ENCODE data around the gene KLK5. TPM values are rescaled to one million over a fixed set of nuclear protein-coding genes. Genes with fewer than 3 reads are reported as not detected.

KLK5 gene
- polyA plus RNA-seq, 1 donor from 2014 or later: not detected

DNA sequence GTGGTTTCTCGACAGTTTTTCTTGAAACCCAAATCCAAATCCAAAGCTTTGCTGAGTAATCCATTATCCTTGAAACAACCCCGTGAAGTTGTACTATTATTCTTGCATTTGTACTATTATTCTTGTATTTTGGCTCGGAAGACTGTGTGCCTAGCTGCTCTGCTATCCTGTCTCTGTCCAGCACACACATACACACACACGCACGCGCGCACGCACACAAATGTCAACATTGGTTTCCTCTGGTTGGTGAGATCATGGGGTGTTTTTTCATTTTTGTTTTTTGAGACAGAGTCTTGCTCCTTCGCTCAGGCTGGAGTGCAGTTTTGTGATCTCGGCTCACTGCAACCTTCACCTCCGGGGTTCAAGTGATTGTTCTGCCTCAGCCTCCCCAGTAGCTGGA is 26.7 kb downstream of the KLK5 start:
- H3K79me2 ChIP-seq (replicated peaks; ENCODE audit: insufficient read depth, low read length): no peaks in the 10 kb centered on the region
- H4K20me1 ChIP-seq (ENCODE audit: insufficient read depth): no peaks in the 10 kb centered on the region
- no peaks in the 10 kb centered on the region for H3K36me3 ChIP-seq (ENCODE audit: insufficient read depth, low read length)
- H3K9ac ChIP-seq (ENCODE audit: low read length): no peak overlapping the region
- no peak overlapping the region for H2AFZ ChIP-seq (ENCODE audit: low read depth, low read length)
- H3K27me3 ChIP-seq (ENCODE audit: insufficient read depth, low read depth, low read length): peaks cover 17% of the 10 kb centered on the region
- no peaks in the 10 kb centered on the region for H3K9me2 ChIP-seq (ENCODE audit: insufficient read depth, low read length)
- no peak overlapping the region for H3K4me2 ChIP-seq (ENCODE audit: low read length)
- no peaks in the 10 kb centered on the region for H3K9me3 ChIP-seq (ENCODE audit: low read length)
- H3F3A ChIP-seq (ENCODE audit: insufficient read depth, low read length, poor library complexity, severe bottlenecking): no peaks in the 10 kb centered on the region
- TF ChIP-seq SMC3 (conservative IDR thresholded peaks at IDR 0.05; ENCODE audit: poor library complexity) (no peak), TAF1 (IDR thresholded peaks at IDR 0.05; ENCODE audit: low read depth) (no peak), RAD21 (conservative IDR thresholded peaks at IDR 0.05) (no peak), EP300 (conservative IDR thresholded peaks at IDR 0.05; ENCODE audit: poor library complexity, severe bottlenecking) (no peak), EZH2 (IDR thresholded peaks at IDR 0.05; ENCODE audit: borderline replicate concordance, insufficient read depth, low read length, poor library complexity, severe bottlenecking) (no peak), POLR2AphosphoS5 (IDR thresholded peaks at IDR 0.05) (no peak), MXI1 (conservative IDR thresholded peaks at IDR 0.05; ENCODE audit: poor library complexity, severe bottlenecking) (no peak)
- TF ChIP-seq, protein P1, sequence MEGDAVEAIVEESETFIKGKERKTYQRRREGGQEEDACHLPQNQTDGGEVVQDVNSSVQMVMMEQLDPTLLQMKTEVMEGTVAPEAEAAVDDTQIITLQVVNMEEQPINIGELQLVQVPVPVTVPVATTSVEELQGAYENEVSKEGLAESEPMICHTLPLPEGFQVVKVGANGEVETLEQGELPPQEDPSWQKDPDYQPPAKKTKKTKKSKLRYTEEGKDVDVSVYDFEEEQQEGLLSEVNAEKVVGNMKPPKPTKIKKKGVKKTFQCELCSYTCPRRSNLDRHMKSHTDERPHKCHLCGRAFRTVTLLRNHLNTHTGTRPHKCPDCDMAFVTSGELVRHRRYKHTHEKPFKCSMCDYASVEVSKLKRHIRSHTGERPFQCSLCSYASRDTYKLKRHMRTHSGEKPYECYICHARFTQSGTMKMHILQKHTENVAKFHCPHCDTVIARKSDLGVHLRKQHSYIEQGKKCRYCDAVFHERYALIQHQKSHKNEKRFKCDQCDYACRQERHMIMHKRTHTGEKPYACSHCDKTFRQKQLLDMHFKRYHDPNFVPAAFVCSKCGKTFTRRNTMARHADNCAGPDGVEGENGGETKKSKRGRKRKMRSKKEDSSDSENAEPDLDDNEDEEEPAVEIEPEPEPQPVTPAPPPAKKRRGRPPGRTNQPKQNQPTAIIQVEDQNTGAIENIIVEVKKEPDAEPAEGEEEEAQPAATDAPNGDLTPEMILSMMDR (IDR thresholded peaks at IDR 0.05; ENCODE audit: poor library complexity, severe bottlenecking): no peak
- TF ChIP-seq, protein P2, sequence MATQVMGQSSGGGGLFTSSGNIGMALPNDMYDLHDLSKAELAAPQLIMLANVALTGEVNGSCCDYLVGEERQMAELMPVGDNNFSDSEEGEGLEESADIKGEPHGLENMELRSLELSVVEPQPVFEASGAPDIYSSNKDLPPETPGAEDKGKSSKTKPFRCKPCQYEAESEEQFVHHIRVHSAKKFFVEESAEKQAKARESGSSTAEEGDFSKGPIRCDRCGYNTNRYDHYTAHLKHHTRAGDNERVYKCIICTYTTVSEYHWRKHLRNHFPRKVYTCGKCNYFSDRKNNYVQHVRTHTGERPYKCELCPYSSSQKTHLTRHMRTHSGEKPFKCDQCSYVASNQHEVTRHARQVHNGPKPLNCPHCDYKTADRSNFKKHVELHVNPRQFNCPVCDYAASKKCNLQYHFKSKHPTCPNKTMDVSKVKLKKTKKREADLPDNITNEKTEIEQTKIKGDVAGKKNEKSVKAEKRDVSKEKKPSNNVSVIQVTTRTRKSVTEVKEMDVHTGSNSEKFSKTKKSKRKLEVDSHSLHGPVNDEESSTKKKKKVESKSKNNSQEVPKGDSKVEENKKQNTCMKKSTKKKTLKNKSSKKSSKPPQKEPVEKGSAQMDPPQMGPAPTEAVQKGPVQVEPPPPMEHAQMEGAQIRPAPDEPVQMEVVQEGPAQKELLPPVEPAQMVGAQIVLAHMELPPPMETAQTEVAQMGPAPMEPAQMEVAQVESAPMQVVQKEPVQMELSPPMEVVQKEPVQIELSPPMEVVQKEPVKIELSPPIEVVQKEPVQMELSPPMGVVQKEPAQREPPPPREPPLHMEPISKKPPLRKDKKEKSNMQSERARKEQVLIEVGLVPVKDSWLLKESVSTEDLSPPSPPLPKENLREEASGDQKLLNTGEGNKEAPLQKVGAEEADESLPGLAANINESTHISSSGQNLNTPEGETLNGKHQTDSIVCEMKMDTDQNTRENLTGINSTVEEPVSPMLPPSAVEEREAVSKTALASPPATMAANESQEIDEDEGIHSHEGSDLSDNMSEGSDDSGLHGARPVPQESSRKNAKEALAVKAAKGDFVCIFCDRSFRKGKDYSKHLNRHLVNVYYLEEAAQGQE (IDR thresholded peaks at IDR 0.05; ENCODE audit: borderline replicate concordance): no peak
- no peak overlapping the region for H3K27ac ChIP-seq (ENCODE audit: low read length)
- H3K4me3 ChIP-seq (ENCODE audit: low read length): no peak overlapping the region

DNA sequence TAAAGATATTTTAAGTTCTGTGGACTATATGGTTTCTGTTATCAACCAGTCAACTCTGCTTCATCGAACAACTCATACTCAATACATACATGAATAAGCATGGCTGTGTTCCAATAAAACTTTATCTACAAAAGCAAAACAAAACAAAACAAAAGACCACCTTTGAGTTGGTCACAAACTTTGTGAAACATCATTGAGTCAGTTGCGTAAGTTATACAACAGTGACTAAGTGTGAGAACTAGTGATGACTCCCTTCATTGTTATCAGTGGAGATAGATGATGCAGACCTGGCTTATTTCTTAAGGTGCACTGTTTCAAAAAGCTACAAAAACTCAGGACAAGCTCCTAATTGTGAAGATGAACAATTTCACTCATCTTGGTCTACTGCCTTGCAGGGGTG is 27.1 kb downstream of the KLK5 start:
- Histone ChIP-seq H3F3A (ENCODE audit: insufficient read depth, low read length, poor library complexity, severe bottlenecking) (no peaks in the 10 kb centered on the region), H3K27ac (ENCODE audit: low read length) (no peak overlapping the region), H3K9ac (ENCODE audit: low read length) (no peak overlapping the region), H4K20me1 (ENCODE audit: insufficient read depth) (no peaks in the 10 kb centered on the region), H3K27me3 (ENCODE audit: insufficient read depth, low read depth, low read length) (peaks cover 14% of the 10 kb centered on the region), H3K9me2 (ENCODE audit: insufficient read depth, low read length) (no peaks in the 10 kb centered on the region), H3K36me3 (ENCODE audit: insufficient read depth, low read length) (no peaks in the 10 kb centered on the region), H3K4me2 (ENCODE audit: low read length) (no peak overlapping the region), H3K79me2 (replicated peaks; ENCODE audit: insufficient read depth, low read length) (no peaks in the 10 kb centered on the region), H2AFZ (ENCODE audit: low read depth, low read length) (no peak overlapping the region), H3K4me3 (ENCODE audit: low read length) (no peak overlapping the region), H3K9me3 (ENCODE audit: low read length) (no peaks in the 10 kb centered on the region)
- no peak for TF ChIP-seq POLR2AphosphoS5 (IDR thresholded peaks at IDR 0.05)
- no peak for TF ChIP-seq SMC3 (conservative IDR thresholded peaks at IDR 0.05; ENCODE audit: poor library complexity)
- TF ChIP-seq EZH2 (IDR thresholded peaks at IDR 0.05; ENCODE audit: borderline replicate concordance, insufficient read depth, low read length, poor library complexity, severe bottlenecking): no peak
- TF ChIP-seq, protein P1 (IDR thresholded peaks at IDR 0.05; ENCODE audit: poor library complexity, severe bottlenecking): no peak
- no peak for TF ChIP-seq TAF1 (IDR thresholded peaks at IDR 0.05; ENCODE audit: low read depth)
- TF ChIP-seq RAD21 (conservative IDR thresholded peaks at IDR 0.05): no peak
- no peak for TF ChIP-seq EP300 (conservative IDR thresholded peaks at IDR 0.05; ENCODE audit: poor library complexity, severe bottlenecking)
- no peak for TF ChIP-seq MXI1 (conservative IDR thresholded peaks at IDR 0.05; ENCODE audit: poor library complexity, severe bottlenecking)
- TF ChIP-seq, protein P2 (IDR thresholded peaks at IDR 0.05; ENCODE audit: borderline replicate concordance): no peak

All from neural cell (in vitro differentiated cells).